Measurements from ENCODE around the gene EIF4E1B.

GRCh38 chr5:176687247-176687646, 56.8 kb downstream of the EIF4E1B start:
- TF ChIP-seq CTCF (IDR thresholded peaks at IDR 0.05) = no peak
- TF ChIP-seq POLR2A (IDR thresholded peaks at IDR 0.05) = no peak

Measured in lower leg skin (tissue), 3 donors.